Fibroblast of skin of left quadriceps (primary cell): ENCODE measurements around the gene RTN4.
"Not testable (repeated sequence)": the region's sequence is repeated elsewhere in the genome, so short reads cannot be mapped to it uniquely, and the experiment has no call there.

Source experiments
- DNase-seq, 2 experiments: peaks; one replicate each; pipeline ENCODE4 v3.0.0-alpha.2; 2013; ENCODE audit warnings: low read depth in 2 of 2

Gene RTN4

GRCh38 chr2:55010149-55010591 is 40.1 kb downstream of the RTN4 start:
- DNase-seq, result peak; percentile 47 to 49

GRCh38 chr2:55009277-55010060 is 40.8 kb downstream of the RTN4 start:
- no peak for DNase-seq

- DNase-seq, result no peak
Observed at GRCh38 chr2:55006306-55006705, 43.9 kb downstream of the RTN4 start.

- DNase-seq, result no peak
Observed at GRCh38 chr2:55003706-55004639, 46.3 kb downstream of the RTN4 start.

GRCh38 chr2:55001716-55002115 is 48.5 kb downstream of the RTN4 start:
- DNase-seq, result peak in 1 of 2 experiments; percentile 25

GRCh38 chr2:55000341-55000740 is 49.9 kb downstream of the RTN4 start:
- no peak for DNase-seq

- peak; percentile 54 to 58 for DNase-seq
Observed at GRCh38 chr2:54999182-54999581, 51.1 kb downstream of the RTN4 start.

GRCh38 chr2:54997826-54998225 is 52.4 kb downstream of the RTN4 start:
- no peak for DNase-seq

- DNase-seq, result no peak
Observed at GRCh38 chr2:54995553-54995952, 54.7 kb downstream of the RTN4 start.

- DNase-seq, result not testable (repeated sequence)
Observed at GRCh38 chr2:54990694-54991093, 59.6 kb downstream of the RTN4 start.

GRCh38 chr2:54988612-54989011 is 61.6 kb downstream of the RTN4 start:
- DNase-seq, result no peak

GRCh38 chr2:54986264-54986663 is 64.0 kb downstream of the RTN4 start:
- no peak for DNase-seq

- DNase-seq, result no peak
Observed at GRCh38 chr2:54984476-54984875, 65.8 kb downstream of the RTN4 start.

- DNase-seq, result peak; percentile 23 to 28
Observed at GRCh38 chr2:54983345-54984220, 66.7 kb downstream of the RTN4 start.

- DNase-seq, result no peak
Observed at GRCh38 chr2:54981385-54981784, 68.9 kb downstream of the RTN4 start.

- DNase-seq, result no peak
Observed at GRCh38 chr2:54979321-54980044, 70.8 kb downstream of the RTN4 start.

- no peak for DNase-seq
Observed at GRCh38 chr2:54977149-54977548, 73.1 kb downstream of the RTN4 start.

- no peak for DNase-seq
Observed at GRCh38 chr2:54975598-54976492, 74.4 kb downstream of the RTN4 start.

- no peak for DNase-seq
Observed at GRCh38 chr2:54975175-54975574, 75.1 kb downstream of the RTN4 start.

- DNase-seq, result no peak
Observed at GRCh38 chr2:54969940-54970338, 80.3 kb downstream of the RTN4 start.
